HG02870 (cell line): ENCODE data around the gene PARP8.

Experiments used
- ATAC-seq: cut with Tn5 transposase; IDR thresholded peaks from one replicate; pipeline ENCODE4 v1.9.1; 2021; ENCODE audit warnings: mild to moderate bottlenecking, moderate library complexity; ENCODE audit not compliant: unreplicated experiment

Gene PARP8

DNA sequence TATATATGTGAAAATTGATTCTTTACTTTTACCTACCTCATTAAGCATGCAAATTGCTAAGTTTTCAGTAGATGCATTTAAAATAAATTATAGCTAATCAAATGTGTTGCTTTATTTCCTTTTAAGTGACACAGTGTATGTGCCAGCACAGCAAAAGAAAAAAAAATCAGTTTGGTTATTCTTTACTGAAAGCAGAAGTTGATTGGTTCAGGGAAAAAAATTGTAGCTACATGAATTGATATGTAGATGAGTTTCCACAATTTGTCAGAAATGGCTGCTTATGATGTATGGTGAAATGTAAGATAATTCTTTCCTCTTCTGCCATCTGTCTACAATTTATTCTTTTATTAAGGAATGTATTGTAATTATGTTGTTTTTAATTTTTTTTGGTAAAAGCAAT is 57.8 kb downstream of the PARP8 start:
- no peak for ATAC-seq

DNA sequence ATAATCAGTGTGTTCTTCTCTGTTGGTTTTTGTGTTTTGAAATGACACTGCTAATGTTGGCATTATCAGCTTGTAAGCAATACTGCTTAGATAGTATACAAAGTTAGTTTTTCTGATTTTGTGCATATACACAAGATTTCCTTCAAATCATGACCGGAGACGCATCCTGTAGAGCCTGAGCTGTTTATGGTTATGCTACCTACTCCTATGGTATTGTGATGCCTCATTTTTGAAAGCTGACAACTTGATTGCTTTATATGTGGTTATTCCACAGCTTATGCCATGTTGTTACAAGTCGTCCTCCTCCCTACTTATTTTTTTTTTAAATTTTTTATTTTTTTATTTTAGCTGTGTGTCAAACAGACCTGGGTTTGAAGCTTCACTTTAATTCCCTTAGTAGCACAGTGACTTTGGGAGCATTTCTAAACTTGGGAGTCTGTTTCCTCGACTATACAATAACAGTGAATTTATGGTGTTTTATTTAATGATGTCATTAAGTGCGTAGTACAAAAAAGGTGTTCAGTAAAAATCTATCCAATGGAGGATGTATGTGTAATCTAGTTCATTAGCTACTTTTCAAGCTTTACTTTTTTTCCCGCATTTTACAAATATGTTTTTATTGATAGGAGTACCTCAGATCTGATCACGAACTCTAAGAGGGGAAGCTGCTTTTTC is 59.5 kb downstream of the PARP8 start:
- ATAC-seq = no peak

- no peak for ATAC-seq
These were observed 60.2 kb downstream of the PARP8 start for GRCh38 chr5:50726475-50727148.

DNA sequence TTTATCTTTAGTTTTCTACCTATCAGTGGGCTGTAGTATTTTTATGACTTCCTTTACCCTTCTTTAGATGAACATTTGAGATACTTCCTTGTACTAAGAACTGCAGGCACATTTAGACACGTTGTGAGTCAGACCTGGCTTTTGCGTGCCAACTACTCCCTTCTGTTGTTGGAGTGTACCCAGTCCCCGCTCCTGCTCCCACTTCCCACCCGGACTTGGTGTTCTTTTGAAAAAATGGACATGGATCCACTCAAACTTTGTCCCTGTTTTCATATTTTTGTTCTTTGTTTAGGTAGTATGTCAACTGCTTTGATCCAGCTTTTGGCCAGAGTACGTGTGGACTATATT is 60.7 kb downstream of the PARP8 start:
- ATAC-seq = no peak

GRCh38 chr5:50727845-50728244 is 61.4 kb downstream of the PARP8 start:
- ATAC-seq = no peak

DNA sequence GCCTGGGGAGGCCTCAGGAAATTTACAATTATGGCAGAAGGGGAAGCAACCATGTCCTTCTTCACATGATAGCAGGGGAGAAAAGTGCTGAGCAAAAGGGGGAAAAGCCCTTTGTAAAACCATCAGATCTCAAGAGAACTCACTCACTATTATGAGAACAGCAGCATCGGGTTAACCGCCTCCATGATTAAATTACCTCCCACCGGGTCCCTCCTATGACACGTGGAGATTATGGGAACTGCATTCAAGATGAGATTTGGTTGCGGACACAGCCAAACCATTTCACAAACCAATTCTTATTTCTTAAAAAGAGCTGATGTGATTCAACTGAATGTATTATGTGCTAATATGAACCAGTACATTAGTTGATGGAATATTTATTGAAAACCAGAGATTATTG is 63.9 kb downstream of the PARP8 start:
- ATAC-seq = no peak

- ATAC-seq = no peak
These were observed 64.4 kb downstream of the PARP8 start for GRCh38 chr5:50730841-50731240.

- ATAC-seq = no peak
These were observed 67.3 kb downstream of the PARP8 start for GRCh38 chr5:50733741-50734140.

- ATAC-seq = no peak
These were observed 72.4 kb downstream of the PARP8 start for GRCh38 chr5:50738864-50739263.

DNA sequence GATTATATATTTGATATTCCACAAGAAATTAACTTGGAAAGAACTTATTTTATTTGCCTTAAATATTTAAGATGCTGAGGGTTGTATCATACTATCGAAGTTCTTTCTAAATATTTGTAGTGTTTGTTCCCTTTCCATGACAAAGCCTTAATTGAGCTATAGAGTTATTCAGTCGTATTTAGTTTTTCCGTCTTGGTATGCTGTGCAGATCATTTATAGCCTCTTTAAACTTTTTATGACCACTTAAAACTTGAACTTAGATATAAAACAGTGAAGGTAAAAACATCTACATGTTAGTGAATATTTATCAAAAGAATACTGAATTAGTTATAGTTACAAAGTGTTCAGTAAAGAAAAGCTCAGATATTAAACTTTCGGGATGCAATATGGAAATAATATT is 74.4 kb downstream of the PARP8 start:
- ATAC-seq = no peak

GRCh38 chr5:50744776-50745175 is 78.3 kb downstream of the PARP8 start:
- peak; percentile 60 for ATAC-seq

- no peak for ATAC-seq
These were observed 78.9 kb downstream of the PARP8 start for GRCh38 chr5:50745221-50745910.

DNA sequence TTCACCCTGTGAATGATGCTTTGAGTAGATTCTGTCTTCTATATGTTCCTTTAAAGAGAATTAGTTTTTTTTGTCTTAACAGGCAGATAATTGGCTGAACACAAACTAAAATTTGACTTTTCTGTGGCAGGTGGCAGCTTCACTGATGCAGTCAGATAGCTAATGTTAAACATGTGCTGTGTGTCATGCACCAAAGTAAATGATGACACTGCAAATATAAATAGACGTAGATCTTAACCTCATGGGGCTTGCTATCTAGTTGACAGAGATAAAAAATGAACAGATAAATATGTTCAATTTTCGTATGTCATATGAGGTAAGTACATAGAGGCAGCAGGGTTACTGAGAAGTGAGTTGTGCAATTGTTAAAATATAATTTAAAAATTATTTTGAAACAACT is 82.7 kb downstream of the PARP8 start:
- ATAC-seq = no peak

DNA sequence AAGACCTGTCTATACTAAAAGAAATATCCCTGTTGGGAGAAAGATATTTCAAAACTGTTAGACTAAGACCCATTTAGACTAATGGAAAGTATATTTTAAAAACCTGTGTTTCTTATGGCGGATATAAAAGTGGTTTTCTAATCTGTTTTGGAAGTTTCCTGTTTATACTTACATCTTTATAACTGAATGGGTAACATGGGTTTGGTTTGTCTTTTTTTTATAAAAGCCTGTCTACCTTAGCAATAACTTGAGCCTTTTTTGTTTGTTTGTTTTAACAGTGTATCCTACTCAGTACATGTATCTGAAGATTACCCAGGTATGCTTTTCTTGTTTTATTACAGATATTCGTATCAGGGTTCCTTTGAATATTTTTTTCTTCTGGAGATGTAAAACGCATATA is 83.4 kb downstream of the PARP8 start:
- no peak for ATAC-seq

DNA sequence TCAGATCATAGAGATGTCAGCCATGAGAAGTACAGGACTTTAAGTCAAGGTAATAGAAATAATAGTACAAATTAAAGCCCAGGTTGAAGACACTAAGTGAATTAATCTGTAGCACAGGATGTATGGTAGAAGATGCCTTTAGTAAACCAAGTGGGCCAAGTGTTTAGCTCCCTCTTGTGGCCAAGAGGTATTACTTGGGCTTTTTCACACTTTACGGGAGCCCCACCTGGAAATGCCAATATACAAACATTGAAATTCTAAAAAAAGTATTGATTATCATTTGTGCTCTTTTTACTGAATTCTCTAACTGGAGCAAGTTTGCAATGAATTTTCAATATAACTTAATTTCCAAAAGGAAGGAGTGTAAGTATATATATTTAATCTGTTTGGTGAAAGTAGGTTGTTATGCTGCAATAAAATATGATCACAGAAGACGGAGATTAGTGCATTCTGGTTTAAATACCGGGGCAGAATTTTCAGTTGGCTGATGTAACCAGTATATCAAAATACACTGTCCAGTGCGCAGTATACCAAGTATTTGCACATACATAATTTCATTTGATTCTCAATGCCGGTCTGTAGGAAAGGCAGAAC is 84.7 kb downstream of the PARP8 start:
- peak; percentile 94 for ATAC-seq

DNA sequence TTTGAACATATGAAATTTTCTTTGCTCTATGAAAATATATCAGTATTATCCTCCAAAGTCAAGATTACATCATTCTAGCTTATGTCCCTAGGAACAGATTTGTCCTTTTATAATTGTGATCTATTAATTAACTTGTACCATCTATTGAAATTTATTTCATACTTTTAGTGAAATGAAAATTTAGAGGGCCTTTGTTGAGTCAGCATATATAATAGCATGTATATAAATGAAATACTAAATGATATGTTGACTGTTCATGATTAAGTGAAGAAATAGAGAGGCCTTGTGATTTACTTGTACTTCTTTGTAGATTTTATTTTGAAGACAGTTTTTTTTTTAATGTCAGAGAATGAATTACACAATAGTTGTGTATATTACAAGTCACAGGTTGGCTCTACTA is 86.4 kb downstream of the PARP8 start:
- no peak for ATAC-seq

DNA sequence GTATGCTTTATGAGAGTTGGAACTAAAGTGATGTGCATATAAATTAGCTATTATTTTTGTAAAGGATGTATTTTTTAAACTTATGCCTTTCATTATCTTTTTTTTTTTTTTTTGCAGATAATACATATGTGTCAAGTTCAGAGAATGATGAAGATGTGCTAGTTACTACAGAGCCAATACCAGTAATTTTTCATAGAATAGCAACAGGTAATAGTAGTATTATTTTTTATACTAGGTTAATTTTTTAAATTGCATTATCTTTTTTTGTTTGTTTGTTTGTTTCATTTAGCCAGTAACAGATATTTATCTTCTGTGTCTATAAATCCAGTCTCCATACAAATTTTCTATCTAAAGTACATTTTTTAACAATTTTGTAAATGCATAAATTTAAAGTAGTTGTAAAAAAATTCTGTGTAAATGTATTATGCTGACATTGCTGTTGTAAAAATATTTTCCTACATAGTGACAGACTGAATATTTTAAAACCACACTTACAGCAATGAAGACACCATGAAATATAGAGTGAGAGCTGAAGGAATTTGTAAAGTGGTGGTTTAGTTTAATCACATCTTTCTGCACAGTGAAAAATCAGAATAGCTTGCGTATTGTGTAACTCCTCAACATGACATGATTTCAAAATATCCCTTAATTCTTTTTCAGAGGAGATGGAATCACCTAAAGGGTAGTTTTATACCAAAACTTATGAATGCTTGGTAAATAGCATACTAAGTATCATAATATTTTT is 93.3 kb downstream of the PARP8 start:
- ATAC-seq = no peak

GRCh38 chr5:50763351-50763750 is 96.9 kb downstream of the PARP8 start:
- ATAC-seq = no peak

- no peak for ATAC-seq
These were observed 97.4 kb downstream of the PARP8 start for GRCh38 chr5:50763846-50764245.

GRCh38 chr5:50766042-50766441 is 99.6 kb downstream of the PARP8 start:
- ATAC-seq = no peak

DNA sequence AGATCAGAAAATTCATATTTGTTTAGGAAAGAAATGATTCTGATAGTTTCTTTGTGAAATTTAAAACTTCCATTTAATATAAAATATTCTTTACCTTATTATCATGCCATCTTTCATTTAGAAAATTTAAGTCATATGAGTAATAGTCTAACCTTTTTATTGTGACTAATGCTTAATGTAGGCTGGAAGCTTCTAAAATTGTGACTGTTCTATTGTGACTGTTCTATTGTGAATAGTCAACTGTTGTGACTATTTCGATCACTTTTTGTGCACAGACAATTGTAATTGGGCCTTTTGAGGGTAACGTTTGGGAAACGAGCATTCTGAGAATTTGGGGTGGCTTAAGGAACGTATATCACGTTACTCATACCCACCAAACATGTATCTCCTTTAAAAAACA is 100.0 kb downstream of the PARP8 start:
- no peak for ATAC-seq
